Erythroblast (primary cell): Measurements from ENCODE around the gene IFNL3.

Source experiments
- GATA1 ChIP-seq: IDR thresholded peaks from 2 replicates; pipeline ENCODE4 v1.6.1; 2011; ENCODE audit warnings: low read depth, mild to moderate bottlenecking, control low read depth, low read length, moderate library complexity
- POLR2A ChIP-seq: IDR thresholded peaks from 2 replicates; pipeline ENCODE4 v1.6.1; 2011; ENCODE audit warnings: mild to moderate bottlenecking, low read length

DNA sequence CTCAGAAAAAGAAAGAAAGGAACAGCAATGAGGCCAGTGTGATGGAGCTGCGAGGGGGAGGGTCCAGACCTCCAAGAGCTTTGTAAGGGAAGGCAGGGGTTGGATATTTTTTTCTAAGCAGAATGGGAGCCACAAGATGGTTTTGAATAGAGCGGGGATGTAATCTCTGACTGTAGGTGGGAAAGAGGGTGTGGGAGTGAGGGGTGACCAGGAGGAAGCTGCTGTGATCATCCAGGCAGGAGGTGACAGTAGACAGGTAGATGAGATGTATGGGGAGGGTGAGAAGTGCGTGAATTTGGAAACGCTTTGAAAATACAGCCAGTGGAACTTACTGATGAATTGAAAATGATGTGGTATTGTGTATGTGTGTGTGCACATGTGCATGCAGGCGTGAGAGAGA lies 30.8 kb upstream of the IFNL3 start:
- TF ChIP-seq POLR2A (no peak), GATA1 (no peak)
